C1 segment of cervical spinal cord (tissue), 14 donors: ENCODE measurements around the gene SUSD2.

Source experiments
- DNase-seq, 14 donors: peaks; one replicate each; lab custom pipeline; 2025; lab: John Stamatoyannopoulos, UW

The SUSD2 gene

GRCh38 chr22:24148266-24149197 lies 32.8 kb upstream of the SUSD2 start:
- no peak for DNase-seq

- DNase-seq, result no peak
These were observed 32.1 kb upstream of the SUSD2 start for GRCh38 chr22:24149198-24149590.

- no peak for DNase-seq
These were observed 27.9 kb upstream of the SUSD2 start for GRCh38 chr22:24153353-24153752.

- DNase-seq, result no peak
These were observed 27.3 kb upstream of the SUSD2 start for GRCh38 chr22:24153959-24154358.

- no peak for DNase-seq
These were observed 26.5 kb upstream of the SUSD2 start for GRCh38 chr22:24154826-24155225.

GRCh38 chr22:24155627-24156140 lies 25.6 kb upstream of the SUSD2 start:
- DNase-seq, result peak in 11 of 14 donors; percentile 18 to 76 (median 51)

GRCh38 chr22:24156141-24156912 lies 25.0 kb upstream of the SUSD2 start:
- DNase-seq, result peak in 3 of 14 donors; percentile 43 to 76 (median 48)

GRCh38 chr22:24156913-24157821 lies 24.1 kb upstream of the SUSD2 start:
- DNase-seq, result peak in 13 of 14 donors; percentile 15 to 79 (median 56)

GRCh38 chr22:24157822-24158135 lies 23.5 kb upstream of the SUSD2 start:
- peak in 2 of 14 donors; percentile 44 to 60 for DNase-seq

GRCh38 chr22:24159650-24160049 lies 21.6 kb upstream of the SUSD2 start:
- DNase-seq, result no peak

GRCh38 chr22:24160546-24160945 lies 20.7 kb upstream of the SUSD2 start:
- DNase-seq, result no peak

- DNase-seq, result no peak
These were observed 19.8 kb upstream of the SUSD2 start for GRCh38 chr22:24161485-24161884.

GRCh38 chr22:24161909-24162308 lies 19.4 kb upstream of the SUSD2 start:
- DNase-seq, result peak in 2 of 14 donors; percentile 26 to 93

GRCh38 chr22:24162436-24162835 lies 18.9 kb upstream of the SUSD2 start:
- DNase-seq, result no peak

- no peak for DNase-seq
These were observed 17.0 kb upstream of the SUSD2 start for GRCh38 chr22:24164243-24164642.

- DNase-seq, result no peak
These were observed 16.3 kb upstream of the SUSD2 start for GRCh38 chr22:24164940-24165339.

GRCh38 chr22:24165673-24166072 lies 15.6 kb upstream of the SUSD2 start:
- no peak for DNase-seq

- no peak for DNase-seq
These were observed 14.5 kb upstream of the SUSD2 start for GRCh38 chr22:24166811-24167210.

GRCh38 chr22:24169439-24170058 lies 11.7 kb upstream of the SUSD2 start:
- no peak for DNase-seq

GRCh38 chr22:24170188-24170587 lies 11.1 kb upstream of the SUSD2 start:
- peak in 1 of 14 donors; percentile 67 for DNase-seq

GRCh38 chr22:24170632-24171031 lies 10.7 kb upstream of the SUSD2 start:
- DNase-seq, result no peak
